Measurements from ENCODE around the gene SWSAP1.
"Not testable (repeated sequence)": the region's sequence is repeated elsewhere in the genome, so short reads cannot be mapped to it uniquely, and the experiment has no call there.

The SWSAP1 gene

DNA sequence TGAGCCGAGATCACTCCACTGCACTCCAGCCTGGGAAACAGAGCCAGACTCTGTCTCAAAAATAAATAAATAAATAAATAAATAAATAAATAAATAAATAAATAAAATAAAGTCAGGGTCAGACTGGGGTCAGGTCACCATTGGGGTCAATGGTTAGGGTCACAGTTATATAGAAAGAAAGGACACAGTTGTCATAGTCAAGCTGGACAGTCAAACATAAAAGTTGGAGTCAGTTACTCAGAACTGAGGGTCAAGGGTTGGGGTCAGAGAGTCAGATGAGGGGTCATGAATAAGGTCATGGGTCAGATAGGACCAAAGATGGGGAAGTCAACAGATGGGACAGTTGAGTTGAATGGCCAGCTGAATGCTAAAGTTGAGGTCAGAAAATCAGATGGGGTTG lies 26.3 kb downstream of the SWSAP1 start:
- DNase-seq (ENCODE audit: low read depth): no peak
- no peak for TF ChIP-seq CTCF (IDR thresholded peaks at IDR 0.05; ENCODE audit: control insufficient read depth, insufficient read depth, low read depth, low read length, missing control alignments)
- no peak overlapping the region for H3K4me3 ChIP-seq (ENCODE audit: control insufficient read depth, low read depth, low read length)

GRCh38 chr19:11401808-11402543 lies 27.5 kb downstream of the SWSAP1 start:
- no peak overlapping the region for H3K4me3 ChIP-seq (ENCODE audit: control insufficient read depth, low read depth, low read length)
- no peak for DNase-seq (ENCODE audit: low read depth)
- TF ChIP-seq CTCF (IDR thresholded peaks at IDR 0.05; ENCODE audit: control insufficient read depth, insufficient read depth, low read depth, low read length, missing control alignments): no peak

DNA sequence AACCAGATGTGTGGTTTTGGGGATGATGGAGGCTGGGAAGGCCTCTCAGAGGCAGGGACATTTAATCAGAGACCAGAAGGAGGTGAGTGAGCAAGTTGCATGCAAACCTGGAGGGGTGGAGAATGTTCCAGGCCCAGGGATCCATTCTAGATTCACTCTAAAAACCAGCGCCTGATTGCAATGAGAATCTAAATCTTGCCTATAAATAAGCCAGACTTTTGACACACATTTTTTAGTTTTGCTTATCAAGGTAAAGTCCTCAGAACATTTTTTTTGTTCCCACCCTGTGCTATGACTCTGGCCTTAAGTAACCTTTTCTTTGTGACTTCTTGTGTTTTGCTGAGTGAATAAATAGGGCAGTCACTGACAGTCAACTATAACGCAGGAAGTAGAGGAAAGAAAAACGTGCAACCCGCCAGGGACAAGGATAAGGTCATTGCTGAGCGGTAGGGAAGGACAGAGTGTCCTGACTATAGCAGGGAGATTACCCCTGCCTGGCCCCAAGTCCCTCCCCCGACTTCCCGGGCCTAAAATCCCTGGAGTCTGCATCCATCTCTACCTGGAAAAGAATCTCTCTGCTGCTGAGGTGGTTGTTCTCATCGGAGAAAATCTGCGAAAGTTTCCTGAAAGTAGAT lies 30.2 kb downstream of the SWSAP1 start:
- DNase-seq (ENCODE audit: low read depth): no peak
- H3K4me3 ChIP-seq (ENCODE audit: control insufficient read depth, low read depth, low read length): no peak overlapping the region
- no peak for TF ChIP-seq CTCF (IDR thresholded peaks at IDR 0.05; ENCODE audit: control insufficient read depth, insufficient read depth, low read depth, low read length, missing control alignments)

DNA sequence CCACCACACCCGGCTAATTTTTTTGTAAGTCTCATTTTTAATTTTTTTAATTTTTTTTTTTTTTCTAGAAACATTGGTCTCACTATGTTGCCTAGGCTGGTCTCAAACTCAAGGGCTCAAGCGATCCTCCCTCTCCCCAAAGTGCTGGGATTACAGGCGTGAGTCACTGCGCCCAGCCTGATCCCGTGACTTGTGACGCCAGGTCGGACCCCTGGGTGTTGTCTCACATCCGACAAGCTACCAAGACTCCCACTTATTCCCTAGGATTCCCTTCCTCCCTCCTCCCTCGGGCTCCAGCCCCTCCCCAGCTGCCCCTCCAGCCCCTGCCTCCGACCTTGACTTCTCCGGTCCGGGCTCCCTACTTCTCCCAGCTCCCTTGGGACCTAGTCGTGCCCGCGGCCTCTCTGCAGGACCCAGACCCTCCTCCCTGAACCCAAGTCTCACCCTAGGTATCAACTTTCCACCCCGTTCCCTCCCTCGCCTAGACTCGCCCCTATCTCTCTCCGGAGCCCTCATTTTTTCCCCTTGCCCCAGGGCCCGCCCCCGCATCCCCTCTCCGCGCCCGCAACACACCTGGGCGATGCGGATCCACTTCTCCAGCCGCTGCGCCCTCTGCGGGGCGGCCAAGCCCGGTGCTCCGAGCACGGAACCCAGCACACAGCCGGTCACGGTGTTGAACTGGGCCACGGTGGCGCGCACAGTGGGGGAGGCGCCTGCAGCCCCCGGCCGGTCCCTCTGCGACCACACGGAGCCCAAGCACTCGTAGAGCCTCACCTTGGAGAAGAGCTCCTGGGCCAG lies 31.6 kb downstream of the SWSAP1 start:
- no peak overlapping the region for H3K4me3 ChIP-seq (ENCODE audit: control insufficient read depth, low read depth, low read length)
- peak; percentile 28 for TF ChIP-seq CTCF (IDR thresholded peaks at IDR 0.05; ENCODE audit: control insufficient read depth, insufficient read depth, low read depth, low read length, missing control alignments)
- DNase-seq (ENCODE audit: low read depth): no peak

GRCh38 chr19:11406703-11407236 lies 32.3 kb downstream of the SWSAP1 start:
- not testable (repeated sequence) for H3K4me3 ChIP-seq (ENCODE audit: control insufficient read depth, low read depth, low read length)

GRCh38 chr19:11408591-11408990 lies 34.1 kb downstream of the SWSAP1 start:
- H3K4me3 ChIP-seq (ENCODE audit: control insufficient read depth, low read depth, low read length): no peak overlapping the region
- no peak for TF ChIP-seq CTCF (IDR thresholded peaks at IDR 0.05; ENCODE audit: control insufficient read depth, insufficient read depth, low read depth, low read length, missing control alignments)
- no peak for DNase-seq (ENCODE audit: low read depth)

More at GRCh38 chr19:11406703-11407236, 32.3 kb downstream of the SWSAP1 start:
- not testable (repeated sequence) for DNase-seq (ENCODE audit: low read depth)
